HG02623 (cell line): ENCODE measurements around the gene PYDC1.
A peak's percentile ranks its signal among the peaks of the same experiment; 100 is the strongest.
"Not testable (repeated sequence)": the region's sequence is repeated elsewhere in the genome, so short reads cannot be mapped to it uniquely, and the experiment has no call there.

ENCODE experiments used
- ATAC-seq: cut with Tn5 transposase; IDR thresholded peaks from one replicate; pipeline ENCODE4 v1.9.1; 2021; ENCODE audit warnings: moderate library complexity; ENCODE audit not compliant: unreplicated experiment

PYDC1 gene

DNA sequence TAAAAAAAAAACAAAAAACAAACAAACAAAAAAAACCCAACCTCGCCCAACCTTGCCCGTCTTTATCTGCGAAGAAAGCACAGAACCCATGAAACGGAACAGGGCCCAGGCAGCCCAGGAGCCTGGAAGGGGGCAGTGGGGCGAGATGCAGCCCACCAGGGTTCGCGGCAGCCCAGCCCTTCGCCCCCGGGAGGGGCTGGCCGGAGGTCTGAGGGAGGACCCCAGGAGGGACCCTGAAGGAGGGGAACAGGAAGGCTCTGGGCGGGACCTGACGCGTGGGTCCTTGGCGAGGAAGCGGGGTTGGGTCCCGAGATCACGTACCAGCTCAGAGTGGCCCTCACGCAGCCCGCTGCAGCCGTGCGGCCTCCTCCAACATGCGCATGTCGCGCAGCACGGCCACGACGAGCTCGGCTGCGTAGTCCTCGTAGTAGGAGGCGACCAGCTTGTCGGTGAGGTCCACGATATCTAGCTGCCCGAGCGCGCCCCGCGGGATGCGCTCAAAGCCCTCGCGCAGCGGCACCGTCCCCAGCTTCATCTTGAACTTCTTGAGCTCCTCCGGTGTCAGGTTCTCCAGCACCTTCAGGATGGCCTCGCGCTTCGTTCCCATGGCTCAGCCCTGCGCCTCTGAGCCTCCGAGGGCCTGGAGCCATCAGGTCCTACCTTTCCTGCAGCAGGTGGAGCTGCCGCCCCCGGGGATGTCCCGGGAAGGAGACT lies at the start of gene PYDC1:
TSS of gene PYDC1 (minus strand) at position 714 of the 714 bp plus-strand sequence. CDS start at position 607, 107 bp downstream.
- no peak for ATAC-seq

DNA sequence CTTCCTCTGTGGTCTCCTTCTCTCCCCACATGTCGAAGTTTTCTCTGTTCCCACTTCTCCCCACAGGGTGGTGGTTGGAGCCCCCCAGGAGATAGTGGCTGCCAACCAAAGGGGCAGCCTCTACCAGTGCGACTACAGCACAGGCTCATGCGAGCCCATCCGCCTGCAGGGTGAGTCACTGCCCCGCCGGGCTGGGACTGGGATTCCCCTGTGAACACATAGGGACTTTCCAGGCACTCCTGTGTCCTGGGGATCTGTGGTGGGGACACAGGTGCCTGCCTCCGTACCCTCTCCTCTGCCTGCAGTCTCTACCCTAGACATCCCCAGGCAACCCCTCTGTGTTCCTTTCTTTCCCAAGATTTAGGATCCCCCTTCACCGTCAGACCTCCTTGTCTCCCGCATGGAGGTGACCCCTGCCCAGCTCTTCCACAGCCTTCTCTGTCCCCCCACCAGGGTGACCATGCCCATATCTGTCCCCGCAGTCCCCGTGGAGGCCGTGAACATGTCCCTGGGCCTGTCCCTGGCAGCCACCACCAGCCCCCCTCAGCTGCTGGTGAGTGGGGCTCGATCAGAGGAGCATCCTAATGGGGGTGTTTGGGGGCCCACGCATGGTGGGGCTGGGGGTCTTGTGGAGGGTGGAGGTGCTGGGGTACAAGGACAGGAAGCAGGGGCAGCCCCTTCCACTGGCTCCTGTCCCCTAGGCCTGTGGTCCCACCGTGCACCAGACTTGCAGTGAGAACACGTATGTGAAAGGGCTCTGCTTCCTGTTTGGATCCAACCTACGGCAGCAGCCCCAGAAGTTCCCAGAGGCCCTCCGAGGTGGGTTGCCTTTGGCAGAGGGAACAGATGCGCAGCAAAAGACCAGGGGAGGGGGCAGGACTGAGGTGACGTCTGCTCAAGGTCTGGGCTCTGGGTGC lies 48.7 kb upstream of the PYDC1 start:
- ATAC-seq = peak; percentile 85

DNA sequence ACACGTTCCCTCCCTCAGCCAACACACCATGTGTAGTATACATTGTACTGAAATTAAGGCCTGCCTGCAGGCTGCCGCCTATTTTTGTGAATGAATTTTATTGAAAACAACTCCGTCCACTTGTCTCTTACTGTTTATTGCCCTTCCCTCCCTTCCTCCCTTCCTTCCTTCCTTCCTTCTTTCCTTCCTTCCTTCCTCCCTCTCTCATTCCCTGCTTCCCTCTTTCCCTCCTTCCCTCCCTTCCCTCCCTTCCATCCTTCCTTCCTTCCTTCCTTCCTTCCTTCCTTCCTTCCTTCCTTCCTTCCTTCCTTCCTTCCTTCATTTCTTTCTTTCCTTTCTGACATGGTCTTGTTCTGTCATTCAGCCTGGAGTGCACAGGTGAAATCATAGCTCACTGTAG lies 45.1 kb upstream of the PYDC1 start:
- no peak for ATAC-seq

DNA sequence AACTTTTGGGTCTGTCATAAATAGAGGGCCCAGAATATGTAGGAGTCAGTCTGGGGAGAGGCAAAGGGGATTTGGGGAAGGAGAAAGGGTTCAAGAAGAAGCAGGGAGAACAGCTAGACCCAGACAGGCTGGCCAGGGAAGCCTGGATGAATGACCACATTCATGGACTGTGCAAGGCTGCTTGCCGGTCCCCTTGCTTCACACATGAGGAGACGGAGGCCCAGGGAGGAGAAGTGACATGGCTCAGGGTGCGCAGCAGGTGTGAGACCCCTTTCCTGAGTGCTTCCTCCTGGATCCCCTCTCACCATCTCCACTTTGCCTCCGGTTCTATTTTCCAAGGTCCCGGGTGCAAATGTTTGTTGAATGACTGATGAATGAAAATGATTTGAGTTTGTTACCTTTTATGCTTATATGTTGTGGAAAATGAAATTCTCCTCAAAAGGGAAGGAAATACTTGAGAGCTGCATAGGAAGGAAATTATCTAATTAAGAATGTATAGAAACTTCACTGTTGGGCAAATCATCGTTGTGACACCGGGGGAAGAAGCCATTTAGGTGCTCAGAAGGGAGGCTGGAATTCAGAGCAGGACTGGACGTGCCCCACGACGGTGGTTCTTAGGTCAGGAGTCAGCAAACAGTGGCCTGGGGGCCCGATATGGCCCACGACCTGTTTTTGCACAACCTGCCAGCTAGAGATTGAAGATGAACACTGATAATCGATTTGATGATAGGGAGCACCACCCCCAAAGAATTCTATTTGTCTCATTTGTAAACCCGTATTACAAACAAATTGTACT lies 43.4 kb upstream of the PYDC1 start:
- ATAC-seq = no peak

DNA sequence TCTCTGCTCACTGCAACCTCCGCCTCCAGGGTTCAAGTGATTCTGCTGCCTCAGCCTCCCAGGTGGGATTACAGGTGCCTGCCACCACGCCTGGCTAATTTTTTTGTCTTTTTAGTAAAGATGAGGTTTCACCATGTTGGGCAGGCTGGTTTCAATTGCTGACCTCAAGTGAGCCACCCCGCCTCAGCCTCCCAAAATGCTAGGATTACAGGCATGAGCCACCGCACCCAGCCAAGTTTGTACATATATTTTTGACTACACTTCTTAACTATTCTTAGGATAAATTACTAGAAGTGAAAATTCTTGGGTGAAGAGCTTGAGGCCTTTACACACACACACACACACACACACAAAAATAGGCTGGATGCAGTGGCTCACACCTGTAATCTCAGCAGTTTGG lies 41.4 kb upstream of the PYDC1 start:
- ATAC-seq = no peak

DNA sequence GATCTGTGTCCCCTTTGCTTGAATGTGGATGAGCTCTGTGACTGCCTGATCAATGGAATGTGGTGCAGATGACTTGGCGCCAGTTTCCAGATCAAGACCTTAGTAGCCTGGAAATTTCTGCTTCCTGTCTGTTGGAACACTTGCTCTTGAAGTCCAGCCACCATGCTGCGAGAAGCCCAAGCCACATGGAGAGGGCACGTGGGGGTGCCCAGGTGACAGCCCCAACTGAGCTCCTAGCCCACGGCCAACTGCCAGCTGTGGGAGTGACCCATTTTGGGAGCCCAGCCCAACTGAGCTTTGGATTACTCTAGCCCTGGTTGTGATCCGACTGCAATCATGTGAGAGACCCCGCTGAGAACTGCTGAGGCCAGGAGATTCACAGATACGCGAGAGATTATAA lies 39.5 kb upstream of the PYDC1 start:
- no peak for ATAC-seq

DNA sequence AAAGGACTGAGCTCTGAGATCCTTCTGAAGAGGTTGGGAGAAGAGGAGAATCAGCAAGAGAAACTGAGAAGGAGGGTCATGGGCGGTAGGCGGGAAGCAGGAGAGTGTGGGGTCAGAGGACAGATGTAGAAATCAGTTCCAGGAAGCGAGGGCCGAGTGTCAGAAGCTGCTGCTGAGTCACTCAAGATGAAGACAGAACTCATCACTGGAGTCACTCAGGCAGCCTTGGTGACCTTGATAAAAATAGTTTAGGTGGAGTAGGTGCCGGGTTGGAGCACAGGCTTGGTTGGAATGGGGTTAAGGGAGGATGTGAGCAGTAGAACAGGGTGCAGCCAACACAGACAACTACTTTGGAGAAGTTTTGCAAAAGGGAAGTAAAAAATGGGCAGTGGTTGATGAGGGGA lies 36.7 kb upstream of the PYDC1 start:
- no peak for ATAC-seq

DNA sequence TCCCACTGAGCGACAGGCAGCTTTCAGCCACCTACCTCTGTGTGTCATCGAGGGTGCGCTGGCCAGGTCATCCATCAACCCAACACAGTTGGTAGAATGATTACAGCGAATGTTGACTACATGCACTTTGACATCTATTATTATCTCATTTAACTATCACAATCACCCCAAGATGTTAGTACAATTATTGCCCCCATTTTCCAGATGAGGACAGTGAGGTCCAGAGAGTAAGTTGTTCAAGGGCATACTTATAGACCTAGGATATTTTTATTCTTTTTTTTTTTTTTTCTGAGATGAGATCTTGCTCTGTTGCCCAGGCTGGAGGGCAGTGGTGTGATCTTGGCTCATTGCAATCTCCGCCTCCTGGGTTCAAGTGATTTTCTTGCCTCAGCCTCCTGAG lies 34.5 kb upstream of the PYDC1 start:
- ATAC-seq = no peak

DNA sequence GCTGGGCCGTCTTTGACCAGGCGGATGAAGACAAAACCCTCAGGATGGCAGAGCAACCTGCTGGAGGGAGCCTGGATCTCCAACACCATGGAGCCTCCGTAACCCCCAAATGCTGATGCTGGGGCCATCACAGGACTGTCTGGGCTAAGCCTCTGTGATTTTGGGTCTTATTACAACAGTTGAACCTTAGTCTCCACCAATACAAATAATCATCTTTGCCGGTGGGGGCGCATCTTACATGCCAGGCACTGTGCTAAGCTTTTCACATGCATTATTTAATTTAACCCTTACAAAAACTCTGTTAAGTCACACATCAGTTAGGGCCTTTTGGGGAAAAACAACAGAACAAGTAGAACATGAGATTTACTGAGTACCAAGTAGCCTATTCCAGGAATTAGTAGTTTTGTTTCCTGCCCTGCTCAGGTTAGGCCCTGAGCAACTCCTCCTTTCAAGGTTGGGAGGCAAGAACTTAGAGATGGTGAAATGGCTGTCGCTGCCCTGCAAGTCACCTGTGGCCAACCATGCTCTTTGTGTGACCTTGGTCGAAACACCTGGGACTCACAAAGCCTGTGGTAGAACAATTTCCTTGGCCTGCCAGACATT lies 33.9 kb upstream of the PYDC1 start:
- ATAC-seq = no peak

DNA sequence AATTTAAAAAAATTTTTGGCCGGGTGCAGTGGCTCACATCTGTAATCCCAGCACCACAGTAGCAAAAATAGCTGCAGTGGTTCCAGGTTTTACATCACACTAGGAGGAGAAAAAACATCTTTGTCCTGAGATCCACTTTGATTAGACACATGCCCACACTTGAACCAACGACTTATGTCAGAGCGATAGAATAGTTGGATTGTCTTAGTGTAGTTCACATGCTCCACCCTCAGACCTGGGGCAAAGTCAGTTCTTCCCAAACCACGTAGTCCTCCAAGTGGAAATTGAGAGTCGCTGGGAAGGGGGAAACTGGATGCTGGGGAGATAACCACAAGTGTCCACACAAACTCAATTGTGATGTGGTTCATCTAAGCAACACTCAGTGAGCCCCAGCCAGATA lies 31.4 kb upstream of the PYDC1 start:
- ATAC-seq = no peak

DNA sequence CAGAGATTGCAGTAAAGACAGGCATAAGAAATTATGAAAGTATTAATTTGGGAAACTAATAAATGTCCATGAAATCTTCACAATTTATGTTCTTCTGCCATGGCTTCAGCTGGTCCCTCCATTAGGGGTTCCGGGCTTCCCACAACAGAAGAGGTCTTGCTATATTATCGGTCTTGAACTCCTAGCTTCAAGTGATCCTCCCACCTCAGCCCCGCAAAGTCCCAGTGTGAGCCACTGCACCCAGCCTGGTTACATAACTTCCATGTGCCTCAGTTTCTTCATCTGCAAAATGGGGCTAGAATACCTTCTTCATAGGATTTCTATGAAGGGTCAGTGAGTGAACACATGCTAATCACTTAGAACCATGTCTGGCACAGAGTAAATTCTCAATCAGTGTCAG lies 29.4 kb upstream of the PYDC1 start:
- no peak for ATAC-seq

DNA sequence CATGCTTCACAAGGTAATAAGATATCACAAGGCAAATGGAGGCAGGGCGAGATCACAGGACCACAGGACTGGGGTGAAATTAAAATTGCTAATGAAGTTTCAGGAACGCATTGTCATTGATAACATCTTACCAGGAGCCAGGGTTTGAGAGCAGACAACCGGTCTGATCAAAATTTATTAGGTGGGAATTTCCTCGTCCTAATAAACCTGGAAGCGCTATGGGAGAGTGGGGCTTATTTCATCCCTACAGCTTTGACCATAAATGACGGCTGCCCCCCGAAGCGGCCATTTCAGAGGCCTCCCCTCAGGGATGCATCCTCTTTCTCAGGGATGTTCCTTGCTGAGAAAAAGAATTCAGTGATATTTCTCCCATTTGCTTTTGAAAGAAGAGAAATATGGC lies 28.7 kb upstream of the PYDC1 start:
- ATAC-seq = not testable (repeated sequence)

DNA sequence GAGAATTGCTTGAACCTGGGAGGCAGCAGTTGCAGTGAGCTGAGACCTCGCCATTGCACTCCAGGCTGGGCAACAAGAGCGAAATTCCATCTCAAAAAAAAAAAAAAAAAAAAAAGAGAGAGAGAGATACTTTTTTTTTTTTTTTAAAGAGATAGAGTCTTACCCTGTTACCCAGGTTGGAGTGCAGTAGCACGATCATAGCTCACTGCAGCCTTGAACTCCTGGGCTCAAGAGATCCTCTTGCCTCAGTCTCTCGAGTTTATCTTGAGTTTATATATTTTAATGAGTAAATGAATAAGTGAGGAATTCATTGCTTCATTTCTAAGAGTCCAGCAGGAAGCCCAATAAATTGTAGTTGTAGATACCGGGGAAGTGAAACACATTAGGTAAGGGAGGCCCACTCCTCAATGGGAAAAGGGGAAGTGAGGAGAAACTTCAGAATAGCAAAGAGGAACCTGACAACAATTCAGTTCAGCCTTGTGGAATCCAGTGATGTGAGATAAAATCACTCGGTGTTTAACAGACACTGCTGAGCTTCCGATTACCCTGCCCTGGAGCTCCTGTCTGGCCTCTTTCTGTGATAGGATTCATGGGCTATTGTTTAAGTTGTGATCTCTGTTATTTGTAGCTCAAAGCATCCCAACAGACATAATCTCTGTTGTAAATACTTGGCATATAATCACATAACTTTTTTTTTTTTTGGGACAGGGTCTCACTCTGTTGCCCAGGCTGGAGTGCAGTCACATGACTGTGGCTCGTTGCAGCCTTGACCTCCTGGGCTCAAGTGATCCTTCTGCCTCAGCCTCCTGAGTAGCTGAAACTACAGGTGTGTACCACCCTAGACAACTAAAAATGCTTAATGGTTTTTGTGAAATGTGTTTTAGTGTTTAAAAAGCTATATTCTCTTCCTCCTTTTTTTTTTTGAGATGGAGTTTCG lies 27.1 kb upstream of the PYDC1 start:
- ATAC-seq = no peak

DNA sequence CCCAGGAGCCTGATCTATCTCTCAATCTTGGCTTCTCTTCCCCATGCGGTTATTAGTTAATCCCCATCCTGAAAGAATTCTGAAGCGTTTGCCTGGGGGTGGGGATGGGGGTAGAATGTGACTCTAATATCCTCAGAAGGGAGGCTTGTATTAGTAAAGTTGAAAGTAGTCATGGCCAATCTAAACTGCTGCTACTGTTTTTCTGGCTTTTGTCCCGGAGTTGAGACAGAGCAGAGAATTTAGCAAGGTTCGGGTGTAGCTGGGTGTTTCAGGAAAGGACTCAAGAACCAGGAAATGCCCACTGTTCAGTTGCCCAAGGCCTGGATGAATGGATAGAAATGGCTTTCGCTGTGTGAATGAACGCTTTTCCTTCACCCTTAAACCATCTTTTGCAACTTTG lies 25.3 kb upstream of the PYDC1 start:
- ATAC-seq = no peak

DNA sequence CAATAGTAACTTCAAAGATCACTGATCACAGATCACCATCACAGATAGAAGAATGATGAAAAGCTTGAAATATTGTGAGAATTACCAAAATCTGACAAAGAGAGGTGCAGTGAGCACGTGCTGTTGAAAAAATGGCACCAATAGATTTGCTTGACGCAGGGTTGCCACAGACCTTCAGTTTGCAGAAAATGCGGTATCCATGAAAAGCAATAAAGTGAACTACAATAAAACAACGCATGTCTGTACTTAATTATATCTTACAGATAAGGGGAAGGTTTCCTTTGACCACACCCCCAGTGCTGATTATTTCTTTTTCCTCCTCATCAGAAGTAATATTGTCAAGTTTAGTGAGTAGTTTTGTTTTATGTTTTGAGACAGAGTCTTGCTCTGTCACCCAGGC lies 21.1 kb upstream of the PYDC1 start:
- no peak for ATAC-seq

DNA sequence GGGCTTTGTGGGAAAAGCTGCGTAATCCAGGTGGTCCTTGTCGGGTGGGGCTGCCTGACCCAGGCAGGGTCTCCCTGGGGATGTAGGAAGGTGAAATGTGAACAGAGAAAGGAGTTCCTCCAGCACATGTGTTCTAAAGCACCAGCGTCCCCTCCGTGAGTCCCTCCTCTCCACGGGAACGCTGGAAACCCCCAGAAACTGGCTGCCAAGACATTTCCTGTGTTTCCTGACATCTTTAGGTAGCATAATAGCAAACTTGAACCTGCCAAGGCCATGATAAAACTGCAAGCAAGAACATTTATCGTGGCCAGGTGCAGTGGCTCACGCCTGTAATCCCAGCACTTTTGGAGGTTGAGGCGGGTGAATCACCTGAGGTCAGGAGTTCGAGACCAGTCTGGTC lies 12.6 kb upstream of the PYDC1 start:
- no peak for ATAC-seq

DNA sequence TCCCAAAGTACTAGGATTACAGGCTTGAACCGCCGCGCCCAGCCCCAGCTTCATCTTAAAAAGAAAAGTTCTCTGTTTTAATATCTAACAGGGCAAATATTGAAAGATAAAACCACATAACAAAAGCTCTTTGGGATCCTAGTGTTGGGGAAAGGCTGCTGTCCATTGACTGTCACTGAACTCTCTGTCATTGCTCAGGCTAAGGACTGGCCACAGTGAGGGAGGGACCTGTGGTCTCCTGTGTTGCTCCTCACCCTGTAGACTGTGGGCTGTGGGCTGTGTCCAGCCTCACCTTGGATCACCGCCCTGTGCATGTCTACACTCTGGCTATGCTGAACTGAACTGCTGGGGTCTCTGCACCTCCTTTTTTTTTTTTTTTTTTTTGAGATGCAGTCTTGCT lies 11.3 kb upstream of the PYDC1 start:
- ATAC-seq = no peak

DNA sequence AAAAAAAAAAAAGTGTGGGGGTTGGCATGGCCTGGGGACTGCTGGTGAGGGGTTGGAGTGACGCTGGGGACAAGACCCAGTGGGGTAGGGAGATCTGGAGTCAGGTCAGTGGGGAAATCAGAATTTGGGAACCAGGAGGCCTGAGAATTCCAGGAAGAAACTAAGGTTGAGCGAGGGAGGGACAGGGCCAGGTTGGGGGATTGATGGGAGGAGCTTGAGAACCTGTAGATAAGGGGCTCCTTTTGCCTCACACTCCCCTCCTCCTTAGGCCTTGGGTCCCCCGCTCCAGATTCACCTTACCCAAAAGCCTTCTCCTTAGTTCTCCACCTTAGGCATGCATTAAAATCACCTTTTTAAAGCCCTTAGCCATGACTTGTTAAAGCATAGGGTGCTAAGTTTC lies 8.3 kb upstream of the PYDC1 start:
- no peak for ATAC-seq

DNA sequence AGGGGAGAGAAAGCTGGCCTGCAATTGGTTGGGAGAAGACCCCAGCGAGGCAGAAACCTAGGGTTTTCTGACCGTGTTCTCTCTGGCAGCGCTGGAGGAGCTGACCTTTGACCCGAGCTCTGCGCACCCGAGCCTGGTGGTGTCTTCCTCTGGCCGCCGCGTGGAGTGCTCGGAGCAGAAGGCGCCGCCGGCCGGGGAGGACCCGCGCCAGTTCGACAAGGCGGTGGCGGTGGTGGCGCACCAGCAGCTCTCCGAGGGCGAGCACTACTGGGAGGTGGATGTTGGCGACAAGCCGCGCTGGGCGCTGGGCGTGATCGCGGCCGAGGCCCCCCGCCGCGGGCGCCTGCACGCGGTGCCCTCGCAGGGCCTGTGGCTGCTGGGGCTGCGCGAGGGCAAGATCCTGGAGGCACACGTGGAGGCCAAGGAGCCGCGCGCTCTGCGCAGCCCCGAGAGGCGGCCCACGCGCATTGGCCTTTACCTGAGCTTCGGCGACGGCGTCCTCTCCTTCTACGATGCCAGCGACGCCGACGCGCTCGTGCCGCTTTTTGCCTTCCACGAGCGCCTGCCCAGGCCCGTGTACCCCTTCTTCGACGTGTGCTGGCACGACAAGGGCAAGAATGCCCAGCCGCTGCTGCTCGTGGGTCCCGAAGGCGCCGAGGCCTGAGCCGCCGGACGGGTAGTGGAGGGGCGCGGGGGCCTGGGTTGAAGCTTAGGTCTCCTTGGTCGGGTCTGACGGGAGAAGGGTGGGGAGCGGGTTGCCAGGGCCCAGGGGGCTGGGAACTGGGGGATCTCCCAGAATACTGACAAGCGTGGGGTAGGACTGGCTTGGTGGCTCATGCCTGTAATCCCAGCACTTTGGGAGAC lies 7.4 kb upstream of the PYDC1 start:
- no peak for ATAC-seq
